Neural cell (in vitro differentiated cells): Measurements from ENCODE around the gene LMLN. TPM values are rescaled to one million over a fixed set of nuclear protein-coding genes. Genes with fewer than 3 reads are reported as not detected.

ENCODE experiments used
- H2AFZ ChIP-seq: fragments of 200-600, 300-800 bp; sonication (generic), shearing (Covaris generic); 2 replicates; pipeline ENCODE4 v1.6.0; 2014; ENCODE audit warnings: low read depth, mild to moderate bottlenecking, antibody characterized with exemption, low read length, moderate library complexity
- H3F3A ChIP-seq: fragments of 200-600 bp; shearing (Covaris generic); 2 replicates; pipeline ENCODE4 v1.6.1; 2016; ENCODE audit warnings: mild to moderate bottlenecking, moderate library complexity, mixed read lengths, antibody characterized with exemption, low read length; ENCODE audit not compliant: insufficient read depth, poor library complexity, severe bottlenecking
- H3K27ac ChIP-seq: fragments of 200-600, 300-800 bp; sonication (generic), shearing (Covaris generic); 2 replicates; pipeline ENCODE4 v1.5.1; 2014; ENCODE audit warnings: mild to moderate bottlenecking, low read length, moderate library complexity
- H3K27me3 ChIP-seq: fragments of 300-800, 200-600 bp; sonication (generic), shearing (Covaris generic); 2 replicates; pipeline ENCODE4 v1.6.0; 2014; ENCODE audit warnings: mild to moderate bottlenecking, low read depth, low read length, moderate library complexity; ENCODE audit not compliant: insufficient read depth
- H3K36me3 ChIP-seq: fragments of 300-800, 200-600 bp; sonication (generic), shearing (Covaris generic); 2 replicates; pipeline ENCODE4 v1.5.1; 2014; ENCODE audit warnings: mild to moderate bottlenecking, antibody characterized with exemption, low read length, moderate library complexity; ENCODE audit not compliant: insufficient read depth
- H3K4me2 ChIP-seq: fragments of 300-800, 200-600 bp; sonication (generic), shearing (Covaris generic); 2 replicates; pipeline ENCODE4 v1.6.0; 2014; ENCODE audit warnings: mild to moderate bottlenecking, low read length
- H3K4me3 ChIP-seq: fragments of 300-800, 200-600 bp; sonication (generic), shearing (Covaris generic); 2 replicates; pipeline ENCODE4 v1.5.1; 2014; ENCODE audit warnings: mild to moderate bottlenecking, low read length, moderate library complexity
- H3K79me2 ChIP-seq: fragments of 200-600 bp; shearing (Covaris generic); replicated peaks from 2 replicates; pipeline ENCODE4 v1.6.0; 2014; ENCODE audit warnings: mild to moderate bottlenecking, low read length, moderate library complexity; ENCODE audit not compliant: insufficient read depth
- H3K9ac ChIP-seq: fragments of 300-800, 200-600 bp; sonication (generic), shearing (Covaris generic); 2 replicates; pipeline ENCODE4 v1.6.1; 2016; ENCODE audit warnings: mild to moderate bottlenecking, low read length, mixed read lengths
- H3K9me2 ChIP-seq: fragments of 200-600 bp; shearing (Covaris generic); 2 replicates; pipeline ENCODE4 v1.6.1; 2016; ENCODE audit warnings: mild to moderate bottlenecking, low read length, mixed read lengths; ENCODE audit not compliant: insufficient read depth
- H3K9me3 ChIP-seq: fragments of 200-600, 300-800 bp; sonication (generic), shearing (Covaris generic); 2 replicates; pipeline ENCODE4 v1.6.1; 2016; ENCODE audit warnings: mild to moderate bottlenecking, mixed run types, low read length, moderate library complexity, mixed read lengths
- H4K20me1 ChIP-seq: fragments of 200-600 bp; shearing (Covaris generic); 2 replicates; pipeline ENCODE4 v1.6.1; 2016; ENCODE audit warnings: mild to moderate bottlenecking, mixed run types; ENCODE audit not compliant: insufficient read depth
- CTCF ChIP-seq: fragments of 450-650 bp; IDR thresholded peaks from 2 replicates; pipeline ENCODE4 v1.5.1; 2014; ENCODE audit warnings: antibody characterized with exemption, mild to moderate bottlenecking, moderate library complexity; ENCODE audit not compliant: poor library complexity, severe bottlenecking
- EP300 ChIP-seq: fragments of 450-650 bp; conservative IDR thresholded peaks from 2 replicates; pipeline ENCODE4 v1.6.1; 2014; ENCODE audit warnings: antibody characterized with exemption, mild to moderate bottlenecking, moderate library complexity; ENCODE audit not compliant: poor library complexity, severe bottlenecking
- EZH2 ChIP-seq: fragments of 200-600, 300-800 bp; shearing (Covaris generic), sonication (generic); IDR thresholded peaks from 2 replicates; pipeline ENCODE4 v1.6.1; 2014; ENCODE audit warnings: antibody characterized with exemption, low read length, borderline replicate concordance, mild to moderate bottlenecking; ENCODE audit not compliant: insufficient read depth, poor library complexity, severe bottlenecking
- MXI1 ChIP-seq: fragments of 450-650 bp; conservative IDR thresholded peaks from 2 replicates; pipeline ENCODE4 v1.6.1; 2014; ENCODE audit warnings: antibody characterized with exemption, mild to moderate bottlenecking; ENCODE audit not compliant: poor library complexity, severe bottlenecking
- POLR2AphosphoS5 ChIP-seq: IDR thresholded peaks from 2 replicates; pipeline ENCODE4 v1.6.1; 2012
- RAD21 ChIP-seq: fragments of 450-650 bp; conservative IDR thresholded peaks from 2 replicates; pipeline ENCODE4 v1.6.1; 2014; ENCODE audit warnings: antibody characterized with exemption, mild to moderate bottlenecking, moderate library complexity
- REST ChIP-seq: IDR thresholded peaks from 2 replicates; pipeline ENCODE4 v1.6.1; 2012; ENCODE audit warnings: borderline replicate concordance
- SMC3 ChIP-seq: fragments of 450-650 bp; conservative IDR thresholded peaks from 2 replicates; pipeline ENCODE4 v1.6.1; 2014; ENCODE audit warnings: antibody characterized with exemption, mild to moderate bottlenecking, moderate library complexity; ENCODE audit not compliant: poor library complexity
- TAF1 ChIP-seq: IDR thresholded peaks from 2 replicates; pipeline ENCODE4 v1.6.1; 2012; ENCODE audit warnings: low read depth
- polyA plus RNA-seq: library from polyadenylated mRNA; depleted of rRNA; stranded (reverse); fragments of >200 nt; gene quantifications from 2 replicates; pipeline ENCODE4 v1.2.3, GENCODE V29; 2014

The LMLN gene
- polyA plus RNA-seq, 1 donor from 2014 or later, result 3.1 TPM

GRCh38 chr3:198065897-198066296 lies 105.9 kb downstream of the LMLN start:
- Histone ChIP-seq H3K9me3 (no peaks in the 10 kb centered on the region), H3K9ac (no peak overlapping the region), H3K27ac (no peak overlapping the region), H3K4me2 (no peak overlapping the region), H3K4me3 (no peak overlapping the region), H3F3A (no peaks in the 10 kb centered on the region), H2AFZ (no peak overlapping the region), H3K9me2 (no peaks in the 10 kb centered on the region), H4K20me1 (no peaks in the 10 kb centered on the region), H3K27me3 (no peaks in the 10 kb centered on the region), H3K79me2 (no peaks in the 10 kb centered on the region), H3K36me3 (no peaks in the 10 kb centered on the region)
- TF ChIP-seq CTCF (no peak), MXI1 (no peak), EZH2 (no peak), POLR2AphosphoS5 (no peak), REST (no peak), RAD21 (no peak), TAF1 (no peak), EP300 (no peak), SMC3 (no peak)

- no peak for TF ChIP-seq CTCF
- Histone ChIP-seq H3K9me2 (no peaks in the 10 kb centered on the region), H3F3A (no peaks in the 10 kb centered on the region), H3K79me2 (no peaks in the 10 kb centered on the region), H3K27ac (no peak overlapping the region), H3K9ac (no peak overlapping the region), H3K4me2 (no peak overlapping the region), H3K9me3 (no peaks in the 10 kb centered on the region), H4K20me1 (no peaks in the 10 kb centered on the region), H2AFZ (no peak overlapping the region), H3K27me3 (no peaks in the 10 kb centered on the region), H3K4me3 (no peak overlapping the region), H3K36me3 (no peaks in the 10 kb centered on the region)
Observed at GRCh38 chr3:198067416-198067815, 107.4 kb downstream of the LMLN start.
